T-helper 17 cell (primary cell): ENCODE results near the gene CRMP1. TPM values are rescaled to one million over a fixed set of nuclear protein-coding genes. Genes with fewer than 3 reads are reported as not detected.

Source experiments
- ATAC-seq: fragments of 150-1000 bp; cut with Tn5 transposase; 2 replicates; pipeline ENCODE4 v1.10.0; 2021; ENCODE audit warnings: mild to moderate bottlenecking, moderate library complexity
- DNase-seq, 3 donors: peaks; one replicate each; pipeline versions ENCODE4 v3.0.0 to v3.0.0-alpha.2; 2020 to 2021
- H3K9me3 ChIP-seq: one replicate; pipeline ENCODE4 v1.7.0; 2013; ENCODE audit warnings: low read length, mild to moderate bottlenecking; ENCODE audit not compliant: control insufficient read depth, poor library complexity, severe bottlenecking
- H3K27ac Mint-ChIP-seq: one replicate; pipeline ENCODE4 v1.8.0; 2022; ENCODE audit warnings: mild to moderate bottlenecking, moderate library complexity, mixed read lengths
- H3K27me3 Mint-ChIP-seq: one replicate; pipeline ENCODE4 v1.8.0; 2022; ENCODE audit warnings: mixed read lengths
- H3K36me3 Mint-ChIP-seq: one replicate; pipeline ENCODE4 v1.8.0; 2022; ENCODE audit warnings: low read depth, mixed read lengths
- H3K4me1 Mint-ChIP-seq: one replicate; pipeline ENCODE4 v1.8.0; 2022; ENCODE audit warnings: mild to moderate bottlenecking, mixed read lengths
- H3K4me3 Mint-ChIP-seq: one replicate; pipeline ENCODE4 v1.8.0; 2022; ENCODE audit warnings: mild to moderate bottlenecking, moderate library complexity, mixed read lengths
- total RNA-seq, 4 donors: library from RNA in 2 of 4; stranded (reverse) in 2 of 4; gene quantifications; one replicate each; pipeline ENCODE4 v1.2.3 and lab custom pipeline; 2022 to 2026

Gene CRMP1
- total RNA-seq, 2 donors from 2014 or later = not detected

DNA sequence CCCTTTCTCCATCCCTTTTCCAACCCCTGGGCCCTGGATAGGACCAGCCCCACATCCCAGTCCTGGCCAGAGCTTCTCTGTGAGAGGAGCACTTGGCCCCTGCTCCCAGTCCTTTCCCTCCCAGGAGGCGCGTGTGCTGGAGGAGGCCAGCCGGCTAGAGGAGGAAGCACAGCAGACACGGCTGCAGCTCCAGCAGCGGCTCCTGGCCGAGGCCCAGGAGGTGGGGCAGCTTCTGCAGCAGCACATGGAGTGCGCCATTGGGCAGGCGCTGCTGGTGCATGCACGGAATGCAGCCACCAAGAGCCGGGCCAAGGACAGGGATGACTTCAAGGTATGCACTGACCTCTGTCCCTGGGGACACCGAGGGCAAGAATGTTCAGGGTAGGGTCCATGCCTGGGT is 94.4 kb downstream of the CRMP1 start:
- Mint-ChIP-seq H3K4me1 (no peaks in the 10 kb centered on the region), H3K36me3 (no peaks in the 10 kb centered on the region), H3K4me3 (no peak overlapping the region), H3K27me3 (no peaks in the 10 kb centered on the region), H3K27ac (no peak overlapping the region)
- no peaks in the 10 kb centered on the region for H3K9me3 ChIP-seq
- ATAC-seq = no peak
- DNase-seq = no peak

DNA sequence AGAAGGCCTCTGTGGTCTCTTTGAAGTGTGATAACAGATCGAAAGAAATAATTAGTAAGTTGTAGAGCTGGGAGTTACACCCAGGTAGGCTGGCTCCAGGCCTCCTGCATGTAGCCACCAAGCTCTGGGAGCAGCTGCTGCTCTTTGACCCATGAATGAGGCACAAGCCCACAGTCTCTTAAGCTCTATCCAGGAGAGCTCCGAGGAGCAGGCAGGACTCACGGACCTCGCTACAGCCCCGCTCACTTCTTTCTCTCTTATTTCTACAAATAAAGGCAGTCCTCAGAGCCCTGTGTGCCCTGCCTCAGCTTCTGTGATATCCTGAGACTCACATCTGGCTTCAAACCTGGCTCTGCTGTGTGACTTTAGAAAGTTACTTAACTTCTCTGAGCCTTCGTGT is 95.0 kb downstream of the CRMP1 start:
- H3K27ac Mint-ChIP-seq = no peak overlapping the region
- DNase-seq (no peak), ATAC-seq (no peak)
- no peaks in the 10 kb centered on the region for H3K27me3 Mint-ChIP-seq
- no peaks in the 10 kb centered on the region for H3K9me3 ChIP-seq
- no peaks in the 10 kb centered on the region for H3K36me3 Mint-ChIP-seq
- no peak overlapping the region for H3K4me3 Mint-ChIP-seq
- H3K4me1 Mint-ChIP-seq = no peaks in the 10 kb centered on the region

DNA sequence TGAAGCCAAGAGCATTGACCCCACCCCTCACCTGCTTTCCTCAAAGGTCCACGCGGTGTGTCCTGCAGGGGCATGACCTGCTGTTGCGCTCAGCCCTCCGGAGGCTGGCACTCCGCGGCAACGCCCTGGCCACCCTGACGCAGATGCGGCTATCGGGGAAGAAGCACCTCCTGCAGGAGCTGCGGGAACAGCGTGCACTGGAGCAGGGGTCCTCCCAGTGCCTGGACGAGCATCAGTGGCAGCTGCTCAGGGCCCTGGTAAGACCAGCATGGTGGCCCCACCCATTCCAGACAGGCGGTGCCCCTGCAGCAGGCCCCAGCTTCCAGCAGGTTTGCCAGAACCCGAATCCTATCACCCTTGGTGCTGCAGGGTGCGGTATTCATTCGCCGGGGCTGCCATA is 95.9 kb downstream of the CRMP1 start:
- ATAC-seq = no peak
- H3K4me3 Mint-ChIP-seq = no peak overlapping the region
- DNase-seq = no peak
- no peaks in the 10 kb centered on the region for H3K36me3 Mint-ChIP-seq
- no peaks in the 10 kb centered on the region for H3K9me3 ChIP-seq
- no peak overlapping the region for H3K27ac Mint-ChIP-seq
- no peaks in the 10 kb centered on the region for H3K27me3 Mint-ChIP-seq
- no peaks in the 10 kb centered on the region for H3K4me1 Mint-ChIP-seq

- no peak overlapping the region for H3K4me3 Mint-ChIP-seq
- H3K27me3 Mint-ChIP-seq = no peaks in the 10 kb centered on the region
- H3K9me3 ChIP-seq = no peaks in the 10 kb centered on the region
- ATAC-seq (no peak), DNase-seq (no peak)
- no peaks in the 10 kb centered on the region for H3K4me1 Mint-ChIP-seq
- H3K27ac Mint-ChIP-seq = no peak overlapping the region
- no peaks in the 10 kb centered on the region for H3K36me3 Mint-ChIP-seq
Measured at GRCh38 chr4:5795580-5795979, 97.3 kb downstream of the CRMP1 start.

- no peak overlapping the region for H3K27ac Mint-ChIP-seq
- no peaks in the 10 kb centered on the region for H3K27me3 Mint-ChIP-seq
- ATAC-seq = no peak
- H3K4me1 Mint-ChIP-seq = no peaks in the 10 kb centered on the region
- H3K36me3 Mint-ChIP-seq = no peaks in the 10 kb centered on the region
- no peak overlapping the region for H3K4me3 Mint-ChIP-seq
- H3K9me3 ChIP-seq = no peaks in the 10 kb centered on the region
- DNase-seq = no peak
Measured at GRCh38 chr4:5793514-5793913, 99.4 kb downstream of the CRMP1 start.

DNA sequence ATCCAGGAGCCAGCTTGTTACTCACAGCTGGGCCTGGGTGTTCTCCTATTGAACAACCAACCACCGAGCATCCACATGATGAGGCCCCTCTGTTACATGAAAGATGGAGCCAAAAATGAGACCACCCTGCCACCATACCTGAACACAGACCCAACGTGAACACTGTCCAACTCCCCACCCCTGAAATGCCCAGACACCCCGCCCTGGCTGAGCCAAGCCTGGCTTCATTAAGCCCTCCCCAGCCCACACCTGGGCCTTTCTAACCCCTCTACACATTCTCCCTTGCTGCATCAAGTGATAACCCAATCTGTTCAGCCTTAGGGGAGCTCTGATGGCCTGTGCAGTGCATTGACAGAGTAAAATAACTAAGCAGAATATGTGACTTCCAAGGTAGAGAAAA is 101.2 kb downstream of the CRMP1 start:
- no peak overlapping the region for H3K27ac Mint-ChIP-seq
- DNase-seq (no peak), ATAC-seq (no peak)
- H3K27me3 Mint-ChIP-seq = no peaks in the 10 kb centered on the region
- no peak overlapping the region for H3K4me3 Mint-ChIP-seq
- H3K4me1 Mint-ChIP-seq = no peaks in the 10 kb centered on the region
- H3K9me3 ChIP-seq = no peaks in the 10 kb centered on the region
- peaks cover 2% of the 10 kb centered on the region for H3K36me3 Mint-ChIP-seq

GRCh38 chr4:5790546-5790857 is 102.4 kb downstream of the CRMP1 start:
- H3K4me3 Mint-ChIP-seq = no peak overlapping the region
- H3K27ac Mint-ChIP-seq = no peak overlapping the region
- ATAC-seq = no peak
- no peak for DNase-seq
- H3K27me3 Mint-ChIP-seq = no peaks in the 10 kb centered on the region
- no peaks in the 10 kb centered on the region for H3K4me1 Mint-ChIP-seq
- H3K9me3 ChIP-seq = no peaks in the 10 kb centered on the region
- peaks cover 2% of the 10 kb centered on the region for H3K36me3 Mint-ChIP-seq

- ATAC-seq = no peak
- no peaks in the 10 kb centered on the region for H3K4me1 Mint-ChIP-seq
Measured at GRCh38 chr4:5789141-5789540, 103.7 kb downstream of the CRMP1 start.

GRCh38 chr4:5788144-5788543 is 104.7 kb downstream of the CRMP1 start:
- H3K27me3 Mint-ChIP-seq = peaks cover 8% of the 10 kb centered on the region
- no peak overlapping the region for H3K27ac Mint-ChIP-seq
- no peaks in the 10 kb centered on the region for H3K4me1 Mint-ChIP-seq
- no peak overlapping the region for H3K4me3 Mint-ChIP-seq
- ATAC-seq = no peak
- no peaks in the 10 kb centered on the region for H3K9me3 ChIP-seq
- no peak for DNase-seq
- H3K36me3 Mint-ChIP-seq = peaks cover 2% of the 10 kb centered on the region

More at GRCh38 chr4:5789141-5789540, 103.7 kb downstream of the CRMP1 start:
- H3K4me3 Mint-ChIP-seq = no peak overlapping the region
- no peak for DNase-seq
- peaks cover 4% of the 10 kb centered on the region for H3K27me3 Mint-ChIP-seq
- H3K36me3 Mint-ChIP-seq = peaks cover 2% of the 10 kb centered on the region
- H3K27ac Mint-ChIP-seq = no peak overlapping the region
- H3K9me3 ChIP-seq = no peaks in the 10 kb centered on the region

DNA sequence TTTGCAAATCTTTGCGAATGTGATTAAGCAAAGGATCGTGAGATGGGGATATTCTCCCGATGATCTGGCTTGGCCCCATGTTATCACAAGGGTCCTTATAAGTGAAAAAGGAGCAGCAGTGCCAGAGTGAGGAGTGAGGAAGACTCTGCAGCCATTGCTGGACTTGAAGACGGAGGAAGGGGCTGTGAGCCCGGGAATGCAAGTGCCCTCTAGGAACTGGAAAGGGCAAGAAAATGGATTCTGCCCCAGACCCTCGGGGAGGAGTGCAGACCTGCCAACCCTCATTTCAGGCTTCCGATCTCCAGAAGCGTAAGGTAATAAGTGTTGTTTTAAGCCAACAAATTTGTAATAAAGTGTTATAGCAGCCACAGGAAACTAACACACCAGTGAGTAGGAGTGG is 105.6 kb downstream of the CRMP1 start:
- Mint-ChIP-seq H3K27ac (no peak overlapping the region), H3K4me1 (no peaks in the 10 kb centered on the region), H3K36me3 (peaks cover 2% of the 10 kb centered on the region), H3K27me3 (peaks cover 8% of the 10 kb centered on the region), H3K4me3 (no peak overlapping the region)
- no peak for ATAC-seq
- no peak for DNase-seq
- no peaks in the 10 kb centered on the region for H3K9me3 ChIP-seq

- no peaks in the 10 kb centered on the region for H3K9me3 ChIP-seq
- Mint-ChIP-seq H3K4me3 (no peak overlapping the region), H3K4me1 (no peaks in the 10 kb centered on the region), H3K27me3 (peaks cover 8% of the 10 kb centered on the region), H3K27ac (no peak overlapping the region), H3K36me3 (peaks cover 2% of the 10 kb centered on the region)
- no peak for ATAC-seq
- DNase-seq = no peak
Measured at GRCh38 chr4:5785806-5786680, 106.8 kb downstream of the CRMP1 start.

- DNase-seq (no peak), ATAC-seq (no peak)
- H3K9me3 ChIP-seq = no peaks in the 10 kb centered on the region
- peaks cover 2% of the 10 kb centered on the region for H3K36me3 Mint-ChIP-seq
- H3K27ac Mint-ChIP-seq = no peak overlapping the region
- peaks cover 8% of the 10 kb centered on the region for H3K27me3 Mint-ChIP-seq
- H3K4me3 Mint-ChIP-seq = no peak overlapping the region
- H3K4me1 Mint-ChIP-seq = no peaks in the 10 kb centered on the region
Measured at GRCh38 chr4:5784960-5785611, 107.8 kb downstream of the CRMP1 start.

- no peak for DNase-seq
- peaks cover 2% of the 10 kb centered on the region for H3K36me3 Mint-ChIP-seq
- no peaks in the 10 kb centered on the region for H3K4me1 Mint-ChIP-seq
- no peaks in the 10 kb centered on the region for H3K9me3 ChIP-seq
- H3K4me3 Mint-ChIP-seq = no peak overlapping the region
- H3K27me3 Mint-ChIP-seq = peaks cover 8% of the 10 kb centered on the region
- H3K27ac Mint-ChIP-seq = no peak overlapping the region
- ATAC-seq = no peak
Measured at GRCh38 chr4:5784021-5784420, 108.9 kb downstream of the CRMP1 start.

DNA sequence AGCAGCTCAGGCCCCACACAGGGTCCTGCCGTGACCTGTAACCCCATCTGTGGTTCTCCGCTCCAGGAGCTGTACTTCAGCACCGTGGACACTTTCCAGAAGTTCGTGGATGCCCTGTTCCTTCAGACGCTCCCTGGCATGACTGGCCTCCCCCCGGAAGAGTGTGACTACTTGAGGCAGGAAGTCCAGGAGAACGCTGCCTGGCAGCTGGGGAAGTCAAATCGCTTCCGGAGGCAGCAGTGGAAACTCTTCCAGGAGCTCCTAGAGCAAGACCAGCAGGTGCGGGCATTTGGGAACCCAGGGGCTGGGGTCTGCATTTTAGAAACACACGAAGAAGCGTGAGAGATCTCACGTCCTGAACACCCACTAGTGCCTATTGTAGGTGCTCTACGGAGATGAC is 109.4 kb downstream of the CRMP1 start:
- H3K9me3 ChIP-seq = no peaks in the 10 kb centered on the region
- Mint-ChIP-seq H3K27ac (no peak overlapping the region), H3K4me1 (no peaks in the 10 kb centered on the region), H3K36me3 (peaks cover 2% of the 10 kb centered on the region), H3K4me3 (no peak overlapping the region), H3K27me3 (peaks cover 8% of the 10 kb centered on the region)
- no peak for DNase-seq
- ATAC-seq = no peak
